Embryonic facial prominence (tissue), 1 donor: ENCODE data around the gene GSTM4.

Experiments
- DNase-seq: peaks from one replicate; pipeline ENCODE4 v3.0.0-alpha.2; 2016; ENCODE audit errors: extremely low spot score

The GSTM4 gene

DNA sequence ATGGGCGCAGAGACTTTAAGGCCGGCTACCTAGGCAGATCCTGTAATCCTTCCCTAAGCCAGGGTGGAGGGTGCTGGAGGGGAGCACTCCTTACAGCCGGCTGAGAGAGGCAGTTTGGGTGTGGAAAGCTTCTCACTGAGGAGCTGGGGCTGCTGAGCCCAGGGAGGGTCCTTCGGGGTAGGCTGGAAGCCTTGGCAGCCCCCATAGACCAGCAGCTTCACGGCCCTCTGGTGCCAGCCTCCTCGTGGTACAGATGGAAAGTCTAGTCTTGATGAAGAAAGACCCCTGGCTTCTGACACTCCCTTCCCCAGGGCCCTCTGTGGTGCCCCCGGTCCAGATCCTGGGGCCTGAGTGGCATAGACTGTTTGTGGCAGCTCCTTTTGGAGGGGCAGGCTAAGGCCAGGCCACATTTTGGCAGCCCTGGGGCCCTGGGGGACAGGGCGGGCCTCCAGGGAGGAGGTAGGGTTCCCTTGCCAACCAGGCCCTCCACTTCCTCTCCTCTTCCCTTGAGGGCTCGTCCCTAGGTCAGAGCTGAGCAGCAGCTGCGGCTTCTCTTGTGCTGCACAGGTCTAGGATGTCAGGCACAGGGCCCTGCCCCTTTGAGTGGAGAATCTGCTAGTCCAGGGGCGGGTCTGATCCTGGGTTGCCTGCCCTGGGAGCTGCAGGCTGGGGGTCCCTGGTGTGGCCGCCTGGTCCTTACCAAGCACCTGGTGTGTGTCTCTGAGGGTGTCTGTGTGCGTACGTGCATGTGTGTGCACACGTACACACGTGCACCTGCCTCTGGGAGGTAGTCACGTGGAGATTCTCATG, 31.5 kb upstream of the GSTM4 start:
- DNase-seq, result no peak

- DNase-seq, result no peak
These were observed 30.7 kb upstream of the GSTM4 start for GRCh38 chr1:109625176-109625575.

DNA sequence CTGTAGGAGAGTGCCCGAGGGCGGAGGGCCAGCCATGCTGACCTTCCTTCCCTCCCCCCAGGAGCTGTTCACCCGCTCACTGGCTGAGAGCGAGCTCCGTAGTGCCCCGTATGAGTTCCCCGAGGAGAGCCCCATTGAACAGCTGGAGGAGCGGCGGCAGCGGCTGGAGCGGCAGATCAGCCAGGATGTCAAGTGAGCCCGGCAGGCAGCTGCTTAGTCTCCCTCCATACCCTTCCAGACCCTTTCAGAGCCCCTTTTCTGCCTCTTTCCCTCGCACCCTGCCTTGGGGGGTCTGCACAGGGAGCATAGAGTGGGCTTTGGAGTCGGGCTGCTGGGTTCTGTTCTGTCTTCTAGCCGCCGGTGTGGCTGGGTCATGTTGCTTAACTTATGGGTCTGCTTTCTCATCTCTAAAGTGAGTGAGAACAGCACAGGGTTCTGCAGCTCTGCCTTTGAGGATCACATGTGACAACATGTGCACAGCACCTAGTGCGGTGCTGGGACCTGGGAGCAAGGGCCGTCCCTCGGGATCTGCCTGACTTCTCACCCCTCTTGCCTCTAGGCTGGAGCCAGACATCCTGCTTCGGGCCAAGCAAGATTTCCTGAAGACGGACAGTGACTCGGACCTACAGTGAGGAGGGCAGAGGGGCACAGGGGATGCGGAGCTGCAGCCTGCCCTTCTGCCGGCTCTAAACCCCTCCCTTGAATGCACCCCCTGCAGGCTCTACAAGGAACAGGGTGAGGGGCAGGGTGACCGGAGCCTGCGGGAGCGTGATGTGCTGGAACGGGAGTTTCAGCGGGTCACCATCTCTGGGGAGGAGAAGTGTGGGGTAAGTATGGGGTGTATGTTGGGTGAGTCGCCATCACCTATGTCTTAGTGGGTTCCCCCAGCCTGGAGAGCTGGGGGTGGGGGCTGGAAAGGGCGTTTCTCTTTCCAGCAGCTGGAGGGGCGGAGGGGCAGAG, 30.0 kb upstream of the GSTM4 start:
- no peak for DNase-seq

DNA sequence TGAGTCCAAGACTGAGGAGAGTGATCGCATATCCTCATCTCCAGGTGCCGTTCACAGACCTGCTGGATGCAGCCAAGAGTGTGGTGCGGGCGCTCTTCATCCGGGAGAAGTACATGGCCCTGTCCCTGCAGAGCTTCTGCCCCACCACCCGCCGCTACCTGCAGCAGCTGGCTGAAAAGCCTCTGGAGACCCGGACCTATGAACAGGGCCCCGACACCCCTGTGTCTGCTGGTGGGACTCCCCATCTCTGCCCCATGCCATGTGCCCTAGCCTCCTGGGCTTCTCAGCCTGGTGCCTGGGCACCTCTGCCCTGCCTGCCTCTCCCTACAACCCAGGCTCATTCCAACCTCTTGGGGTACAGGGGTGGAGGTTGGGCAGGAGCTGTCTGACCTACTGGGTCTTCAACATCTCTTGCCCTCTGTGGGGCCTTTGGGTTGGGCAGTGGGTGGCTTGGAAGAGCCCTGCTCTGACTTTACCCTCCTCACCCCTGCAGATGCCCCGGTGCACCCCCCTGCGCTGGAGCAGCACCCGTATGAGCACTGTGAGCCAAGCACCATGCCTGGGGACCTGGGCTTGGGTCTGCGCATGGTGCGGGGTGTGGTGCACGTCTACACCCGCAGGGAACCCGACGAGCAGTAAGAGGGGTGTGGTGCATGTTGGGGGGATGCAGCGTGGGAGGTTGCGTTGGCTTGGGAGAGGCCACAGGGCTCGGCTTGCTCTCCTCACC, 29.1 kb upstream of the GSTM4 start:
- DNase-seq, result no peak

DNA sequence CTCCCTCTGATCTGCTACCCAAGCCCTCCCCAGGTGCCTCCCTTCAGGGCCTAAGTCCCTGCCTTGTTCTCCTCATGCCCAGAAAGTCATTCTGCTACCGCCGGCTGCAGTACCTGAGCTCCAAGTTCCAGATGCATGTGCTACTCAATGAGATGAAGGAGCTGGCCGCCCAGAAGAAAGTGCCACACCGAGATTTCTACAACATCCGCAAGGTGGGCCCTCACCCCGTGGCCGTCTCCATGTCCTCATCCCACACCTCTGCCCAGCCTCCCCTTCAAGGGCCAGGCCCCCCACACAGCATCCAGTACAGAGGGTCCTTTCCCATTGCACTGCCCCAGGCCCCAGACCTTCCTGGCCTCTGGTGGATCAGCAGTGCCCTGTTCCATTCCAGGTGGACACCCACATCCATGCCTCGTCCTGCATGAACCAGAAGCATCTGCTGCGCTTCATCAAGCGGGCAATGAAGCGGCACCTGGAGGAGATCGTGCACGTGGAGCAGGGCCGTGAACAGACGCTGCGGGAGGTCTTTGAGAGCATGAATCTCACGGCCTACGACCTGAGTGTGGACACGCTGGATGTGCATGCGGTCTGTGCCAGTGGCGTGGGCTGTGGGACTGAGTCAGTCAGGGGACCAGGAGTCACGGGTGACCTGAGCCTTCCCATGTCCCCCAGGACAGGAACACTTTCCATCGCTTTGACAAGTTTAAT, 28.1 kb upstream of the GSTM4 start:
- DNase-seq, result no peak

GRCh38 chr1:109628540-109629321, 27.2 kb upstream of the GSTM4 start:
- DNase-seq, result no peak

DNA sequence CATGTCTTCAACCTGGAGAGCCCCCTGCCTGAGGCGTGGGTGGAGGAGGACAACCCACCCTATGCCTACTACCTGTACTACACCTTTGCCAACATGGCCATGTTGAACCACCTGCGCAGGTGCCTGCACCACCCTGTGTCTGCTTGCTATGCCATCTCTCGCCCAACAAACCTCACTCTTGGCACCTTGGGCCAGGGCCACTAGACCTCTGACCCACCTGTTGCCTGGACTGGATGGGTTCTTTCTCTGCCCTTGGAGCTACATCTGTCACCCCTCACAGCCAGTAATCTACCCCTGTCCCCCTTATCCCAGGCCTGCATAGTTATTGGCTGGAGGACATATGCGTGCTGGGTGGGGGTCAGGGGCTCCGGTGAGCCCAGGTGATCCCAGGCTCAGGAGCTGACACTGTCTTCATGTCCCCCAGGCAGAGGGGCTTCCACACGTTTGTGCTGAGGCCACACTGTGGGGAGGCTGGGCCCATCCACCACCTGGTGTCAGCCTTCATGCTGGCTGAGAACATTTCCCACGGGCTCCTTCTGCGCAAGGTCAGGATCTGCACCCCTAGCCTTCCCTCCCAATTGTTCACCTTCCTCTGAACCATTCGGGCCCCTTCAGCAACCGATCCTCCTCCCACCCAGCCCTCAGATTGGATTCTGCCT, 26.4 kb upstream of the GSTM4 start:
- no peak for DNase-seq

DNA sequence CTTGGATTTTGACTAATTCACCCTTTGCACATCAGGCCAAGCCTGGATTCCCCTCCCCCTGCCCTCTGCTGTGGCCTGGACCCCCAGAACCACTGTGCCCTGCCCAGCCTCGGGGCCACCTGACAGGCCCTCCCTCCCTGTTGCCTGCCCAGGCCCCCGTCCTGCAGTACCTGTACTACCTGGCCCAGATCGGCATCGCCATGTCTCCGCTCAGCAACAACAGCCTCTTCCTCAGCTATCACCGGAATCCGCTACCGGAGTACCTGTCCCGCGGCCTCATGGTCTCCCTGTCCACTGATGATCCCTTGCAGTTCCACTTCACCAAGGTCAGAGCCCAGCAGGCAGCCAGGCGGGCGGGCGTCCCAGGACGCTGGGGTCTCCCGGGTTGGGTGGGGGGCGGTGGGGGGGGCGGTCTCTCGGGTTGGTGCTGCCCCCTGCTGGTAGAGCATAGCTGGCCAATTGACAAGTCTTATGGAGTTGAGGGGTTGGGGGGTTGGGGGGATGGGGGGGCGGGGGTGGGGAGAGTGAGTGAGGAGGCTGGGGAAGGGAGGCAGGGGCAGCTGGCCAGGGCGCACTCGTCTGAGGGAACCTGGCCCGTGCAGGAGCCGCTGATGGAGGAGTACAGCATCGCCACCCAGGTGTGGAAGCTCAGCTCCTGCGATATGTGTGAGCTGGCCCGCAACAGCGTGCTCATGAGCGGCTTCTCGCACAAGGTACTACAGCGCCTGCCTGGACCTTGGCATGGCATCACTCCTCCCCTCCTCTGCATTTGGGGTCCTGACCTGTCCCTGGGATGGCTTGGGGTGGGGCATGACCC, 25.6 kb upstream of the GSTM4 start:
- DNase-seq, result no peak

DNA sequence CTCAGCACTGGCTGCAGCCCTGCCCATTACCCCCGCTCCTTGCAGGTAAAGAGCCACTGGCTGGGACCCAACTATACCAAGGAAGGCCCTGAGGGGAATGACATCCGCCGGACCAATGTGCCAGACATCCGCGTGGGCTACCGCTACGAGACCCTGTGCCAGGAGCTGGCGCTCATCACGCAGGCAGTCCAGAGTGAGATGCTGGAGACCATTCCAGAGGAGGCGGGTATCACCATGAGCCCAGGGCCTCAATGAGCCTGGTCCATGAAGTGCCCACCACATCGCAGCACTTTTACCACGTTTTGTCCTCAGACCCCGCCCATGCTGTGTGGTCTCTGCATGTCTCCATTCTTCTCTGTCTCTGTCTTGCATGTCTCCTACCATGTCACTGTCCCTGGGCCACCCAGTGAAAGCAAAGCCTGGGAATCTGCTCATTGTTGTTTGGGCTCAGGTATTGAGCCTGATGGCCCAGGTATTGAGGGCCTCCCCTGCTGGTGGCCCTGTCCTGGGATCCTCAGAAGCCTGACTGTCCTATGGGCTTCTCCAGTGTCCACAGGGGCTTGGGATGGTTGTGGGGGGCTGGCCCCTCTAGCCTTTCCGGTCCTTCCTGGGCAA, 24.9 kb upstream of the GSTM4 start:
- DNase-seq, result no peak

GRCh38 chr1:109631513-109632505, 24.1 kb upstream of the GSTM4 start:
- DNase-seq, result no peak

DNA sequence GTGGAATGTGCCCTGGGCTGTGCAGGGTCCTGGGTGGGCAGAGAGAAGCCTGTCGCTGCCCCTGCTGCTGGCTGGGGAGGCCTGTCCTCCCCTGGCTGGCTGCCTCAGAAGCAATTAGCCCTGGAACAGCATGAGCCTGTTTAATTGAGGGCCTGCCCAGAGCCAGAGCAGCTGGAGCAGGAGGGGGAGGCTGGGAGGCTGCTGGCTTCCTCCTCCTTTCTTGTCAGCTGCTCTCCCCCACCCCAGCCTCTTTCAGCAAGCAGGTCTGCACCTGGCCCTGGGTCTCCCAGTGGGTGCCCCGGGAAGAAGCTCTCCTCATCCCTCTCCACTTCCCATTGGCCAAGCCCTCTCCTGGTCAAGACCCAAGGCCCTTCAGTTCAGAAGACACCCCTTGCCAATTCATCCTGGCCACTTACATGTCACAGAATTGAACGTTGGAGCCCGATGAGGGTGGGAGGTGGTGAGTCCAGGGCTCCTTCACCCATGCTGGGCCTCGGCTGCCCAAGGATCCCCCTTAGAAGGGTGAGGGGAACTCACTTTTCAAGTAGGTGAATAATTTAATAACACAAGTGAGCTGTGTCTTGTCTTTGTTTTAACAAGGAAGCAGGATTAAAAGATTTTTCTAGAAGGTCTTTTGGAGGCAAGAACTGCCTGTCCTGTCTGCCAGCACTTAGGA, 23.1 kb upstream of the GSTM4 start:
- DNase-seq, result no peak

- no peak for DNase-seq
These were observed 21.6 kb upstream of the GSTM4 start for GRCh38 chr1:109634292-109634691.

- no peak for DNase-seq
These were observed 20.8 kb upstream of the GSTM4 start for GRCh38 chr1:109634771-109635750.

DNA sequence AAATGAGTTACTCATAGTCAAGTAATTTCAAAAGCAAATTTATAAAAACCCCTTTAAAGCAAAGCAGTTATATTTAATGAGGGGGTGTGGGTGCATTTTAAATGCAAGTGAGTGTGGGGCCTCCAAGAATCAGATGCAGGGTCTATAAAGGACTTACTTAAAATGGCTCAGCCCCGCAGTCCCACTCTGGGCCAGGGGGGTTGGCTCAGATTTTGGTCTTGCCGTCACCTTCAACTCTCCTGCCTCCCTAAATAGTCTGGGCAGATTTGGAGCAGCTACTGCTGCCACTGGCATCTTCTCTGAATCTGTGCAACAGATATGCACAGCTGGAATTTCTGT, 20.1 kb upstream of the GSTM4 start:
- DNase-seq, result no peak

- DNase-seq, result no peak
These were observed 19.5 kb upstream of the GSTM4 start for GRCh38 chr1:109636201-109636952.
